ENCODE results near the gene ATXN7L2. TPM values are rescaled to one million over a fixed set of nuclear protein-coding genes. Genes with fewer than 3 reads are reported as not detected.

Gene ATXN7L2
- polyA plus RNA-seq, 4 donors: 7.3 to 17.6 (median 12.7) TPM

DNA sequence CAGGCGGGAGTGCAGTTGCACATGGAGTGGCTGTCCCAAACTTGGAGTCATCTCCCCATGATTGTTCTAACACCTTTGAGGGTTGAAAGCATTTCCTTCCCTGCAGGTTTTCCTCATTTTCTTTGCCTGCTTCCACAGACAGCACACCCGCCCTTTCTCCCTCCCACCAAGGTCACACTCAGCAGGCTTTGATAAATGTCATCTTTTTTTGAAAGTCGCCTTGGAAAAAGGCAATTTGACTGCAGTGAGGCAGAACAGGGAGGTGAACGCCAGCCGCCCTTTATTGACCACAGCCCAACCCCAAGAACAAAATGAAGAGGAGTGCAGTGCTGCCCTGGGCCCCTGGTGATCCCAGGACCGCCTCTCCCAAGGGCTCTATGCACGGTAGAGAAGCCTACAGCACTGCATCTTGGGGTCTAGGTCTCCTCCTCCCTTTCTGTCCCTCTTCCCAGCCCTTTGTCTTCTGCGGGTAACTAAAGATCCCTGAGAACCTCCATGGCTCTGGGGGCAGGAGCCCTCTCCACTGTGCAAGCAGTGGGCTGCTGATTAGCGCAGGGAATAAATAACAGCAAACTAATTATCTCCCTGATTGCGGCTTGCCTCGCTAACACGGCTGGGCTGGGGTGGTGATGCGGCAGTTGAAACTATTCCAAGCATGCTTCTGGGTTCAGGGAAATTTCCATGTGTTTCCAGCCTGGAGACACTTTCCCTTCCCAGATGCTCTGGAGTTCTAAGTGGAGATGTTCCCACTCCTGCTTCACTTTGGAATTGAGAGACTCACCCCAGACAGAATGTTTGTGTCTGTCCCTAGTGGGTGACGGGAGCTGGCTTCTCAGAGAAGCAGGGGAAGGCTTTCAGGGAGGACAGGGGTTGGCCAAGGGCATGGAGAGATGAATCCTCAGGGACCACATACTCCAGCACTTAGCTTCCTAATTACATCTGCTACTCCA lies 37.6 kb downstream of the ATXN7L2 start:
- DNase-seq (ENCODE audit: low read depth in 4 of 4, low spot score in 3 of 4): no peak

DNA sequence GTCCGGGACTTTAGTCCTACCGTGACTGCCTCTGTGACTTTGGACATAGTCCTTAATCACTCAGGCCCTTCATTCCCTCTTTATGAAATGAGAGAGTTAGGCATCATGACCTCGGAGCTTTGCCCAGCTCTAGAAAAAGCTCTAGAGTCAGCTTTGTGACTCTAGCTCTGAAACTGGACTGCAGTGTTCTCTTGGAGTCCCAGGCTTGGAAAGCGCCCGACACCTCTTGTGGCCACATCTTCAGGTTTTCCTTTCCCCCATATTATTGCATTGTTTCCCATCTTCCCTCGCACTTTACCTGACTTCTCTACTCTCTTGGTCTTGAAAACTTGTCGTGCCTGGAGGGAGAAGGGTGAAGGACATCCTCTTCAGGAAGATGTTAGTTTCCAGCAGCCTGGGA lies 38.3 kb downstream of the ATXN7L2 start:
- no peak for DNase-seq (ENCODE audit: low read depth in 4 of 4, low spot score in 3 of 4)

DNA sequence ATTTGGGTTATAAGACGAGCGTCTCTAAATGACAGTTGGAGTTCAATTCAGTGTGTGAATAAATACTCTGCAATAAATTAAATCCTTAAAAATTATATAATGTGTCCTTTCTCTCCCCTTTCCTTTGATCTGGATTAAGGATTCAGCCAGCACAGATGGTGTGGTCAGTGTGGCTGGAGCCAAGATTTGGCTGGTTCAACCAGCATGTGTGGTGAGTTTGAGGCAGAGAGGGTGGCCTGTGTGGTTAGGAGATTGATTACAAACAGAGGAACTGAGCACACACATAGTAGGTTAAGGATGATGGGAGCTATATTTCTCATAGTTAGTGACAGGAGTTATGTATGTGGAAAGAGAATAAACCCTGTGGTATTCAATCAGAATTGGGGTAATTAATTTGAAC lies 40.0 kb downstream of the ATXN7L2 start:
- no peak for DNase-seq (ENCODE audit: low read depth in 4 of 4, low spot score in 3 of 4)

DNA sequence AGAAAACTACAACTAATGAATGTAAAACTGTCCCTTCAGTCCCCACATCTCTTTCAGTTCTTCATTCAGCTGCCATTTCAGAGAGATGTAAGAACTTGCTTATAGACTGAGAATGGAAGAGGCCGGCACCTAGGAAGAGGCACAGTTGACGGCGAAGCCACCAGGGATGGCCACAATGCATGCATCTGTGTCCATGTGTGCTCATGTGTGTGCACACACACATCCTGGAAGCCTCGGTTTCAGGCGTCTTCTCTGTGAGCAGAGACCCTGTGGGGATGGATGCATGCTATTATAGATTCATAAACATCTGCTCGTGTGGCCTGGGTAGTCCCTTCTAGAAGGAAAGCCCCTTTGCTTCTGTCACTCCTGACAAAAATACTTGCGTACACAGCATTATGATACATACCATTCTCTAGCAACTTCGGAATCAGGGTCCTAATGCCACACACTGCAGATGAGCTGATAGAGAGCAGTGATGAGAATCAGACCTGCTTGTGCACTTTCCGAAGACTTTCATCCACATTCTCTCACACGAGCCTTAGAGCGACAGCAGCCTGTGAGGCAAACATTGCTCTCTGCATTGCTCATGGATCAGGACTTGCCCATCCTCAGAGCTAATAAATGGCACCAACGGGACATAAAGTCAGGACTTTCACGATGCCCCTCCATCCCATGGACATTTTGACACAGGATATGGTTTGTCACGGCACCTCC lies 43.5 kb downstream of the ATXN7L2 start:
- DNase-seq (ENCODE audit: low read depth in 4 of 4, low spot score in 3 of 4): no peak

DNA sequence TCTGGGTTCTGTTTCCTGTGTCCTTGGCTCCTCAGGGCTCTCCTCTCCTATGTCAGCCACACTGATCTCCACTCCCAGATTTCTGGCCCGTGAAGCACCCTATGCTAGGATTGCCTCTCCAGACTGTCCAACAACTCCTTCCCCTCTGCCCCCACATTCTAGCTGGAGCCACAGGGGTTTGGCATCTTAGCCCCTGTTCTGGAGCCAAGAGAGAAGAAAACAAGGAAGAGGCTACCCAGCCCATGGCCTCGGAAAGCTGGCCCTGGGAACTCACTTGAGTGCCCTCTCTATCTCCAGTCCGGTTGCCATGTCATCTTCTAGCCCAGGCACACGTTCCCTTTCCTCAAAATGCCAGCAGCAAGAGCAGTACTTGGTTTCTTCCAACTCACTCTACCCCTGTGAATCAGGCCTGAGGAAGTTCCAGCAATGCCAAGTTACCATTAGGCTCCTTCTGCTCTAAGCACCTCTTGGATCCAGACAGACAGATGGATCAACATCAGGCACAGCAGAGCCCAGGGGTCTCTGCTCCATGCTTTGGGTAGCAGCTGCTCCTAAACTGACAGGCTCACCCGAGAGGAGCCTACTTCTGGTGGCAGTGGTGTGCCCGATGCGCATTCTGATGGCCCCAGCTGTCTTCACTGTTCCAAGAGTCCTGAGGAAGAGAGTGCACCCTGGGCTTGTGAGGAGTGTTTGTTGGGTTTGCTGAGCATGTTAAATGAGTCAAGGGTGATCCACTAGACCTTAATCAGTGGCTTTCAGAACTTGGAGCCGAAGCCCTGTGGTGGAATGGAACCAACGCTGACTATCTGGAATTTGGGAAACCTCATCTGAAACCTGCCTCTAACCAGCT lies 44.4 kb downstream of the ATXN7L2 start:
- no peak for DNase-seq (ENCODE audit: low read depth in 4 of 4, low spot score in 3 of 4)

DNA sequence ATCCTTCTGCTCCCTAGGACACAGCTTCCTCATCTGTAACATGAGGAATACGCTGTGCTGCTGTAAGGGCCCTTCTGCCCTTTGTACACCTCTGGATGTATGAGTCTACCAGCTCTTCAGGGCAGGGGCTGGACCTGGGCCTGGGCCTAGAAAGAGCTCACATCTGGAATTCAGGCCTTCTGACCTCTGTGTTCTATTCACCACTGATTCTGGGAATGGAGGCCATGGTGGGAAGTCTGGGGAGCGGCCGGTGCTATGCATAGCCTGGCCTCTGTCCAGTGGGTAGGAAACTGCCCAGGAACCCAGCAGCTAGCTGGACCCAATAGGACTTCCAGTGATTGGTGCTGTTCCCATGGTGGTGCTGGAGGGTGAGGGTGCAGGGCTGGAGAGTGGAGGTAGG lies 45.0 kb downstream of the ATXN7L2 start:
- DNase-seq (ENCODE audit: low read depth in 4 of 4, low spot score in 3 of 4): no peak

DNA sequence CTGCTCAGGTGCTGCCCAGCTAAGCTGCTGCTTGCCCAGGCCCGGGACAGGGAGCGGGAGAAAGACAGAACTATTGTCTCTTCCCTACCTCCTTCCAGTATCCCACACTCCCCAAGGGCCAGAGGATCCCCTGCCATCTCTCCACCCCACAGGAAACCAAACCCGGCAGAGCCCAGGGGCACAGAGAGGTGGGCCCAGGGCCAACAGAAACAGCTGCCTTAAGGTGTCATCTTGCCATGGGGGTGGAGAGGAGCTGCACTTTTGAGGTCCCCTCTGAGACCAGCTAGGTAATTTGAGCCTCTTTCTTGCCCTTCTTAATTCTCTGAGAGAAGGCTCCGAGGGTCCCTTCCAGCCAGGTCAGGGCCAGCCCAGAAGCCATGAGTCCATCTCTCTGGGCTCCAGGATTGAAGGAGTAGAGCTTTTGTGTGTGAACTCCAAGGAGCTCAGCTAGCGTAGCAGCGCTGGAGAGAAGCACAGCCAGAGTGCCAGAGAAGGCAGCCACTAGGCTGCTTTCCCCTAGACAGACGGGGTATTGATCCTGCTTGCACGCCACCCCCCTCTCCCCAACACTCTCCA lies 46.3 kb downstream of the ATXN7L2 start:
- no peak for DNase-seq (ENCODE audit: low read depth in 4 of 4, low spot score in 3 of 4)

DNA sequence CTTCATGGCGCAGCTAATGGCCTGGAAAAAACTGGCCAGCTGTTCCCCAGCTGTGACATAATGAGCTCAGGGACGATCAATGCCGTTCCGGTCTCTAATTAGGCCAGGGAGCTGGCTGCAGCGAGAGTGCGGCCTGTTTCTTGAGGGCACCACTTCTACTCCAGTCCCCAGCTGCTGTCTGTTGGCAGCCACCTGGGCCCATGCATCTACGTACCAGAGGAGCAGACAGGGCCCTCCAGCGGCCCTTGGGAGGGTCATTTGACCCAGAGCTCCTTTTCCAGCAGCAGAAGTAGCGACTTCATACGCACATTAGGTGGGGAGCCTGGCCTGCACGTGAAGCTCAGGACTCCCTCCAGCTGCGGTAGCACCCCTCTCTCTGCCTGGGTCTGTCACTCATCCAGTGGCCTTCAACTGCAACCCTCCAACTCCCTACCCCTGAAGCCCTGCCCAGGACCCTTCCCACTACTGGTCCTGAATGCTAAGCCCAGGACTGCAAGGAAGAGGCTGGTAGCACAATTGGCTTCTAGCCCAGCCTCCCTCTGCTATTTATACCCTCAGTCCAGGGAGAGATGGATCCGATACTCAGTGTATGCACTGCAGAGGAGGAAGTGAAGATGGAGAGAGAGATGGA lies 46.9 kb downstream of the ATXN7L2 start:
- DNase-seq (ENCODE audit: low read depth in 4 of 4, low spot score in 3 of 4): no peak

DNA sequence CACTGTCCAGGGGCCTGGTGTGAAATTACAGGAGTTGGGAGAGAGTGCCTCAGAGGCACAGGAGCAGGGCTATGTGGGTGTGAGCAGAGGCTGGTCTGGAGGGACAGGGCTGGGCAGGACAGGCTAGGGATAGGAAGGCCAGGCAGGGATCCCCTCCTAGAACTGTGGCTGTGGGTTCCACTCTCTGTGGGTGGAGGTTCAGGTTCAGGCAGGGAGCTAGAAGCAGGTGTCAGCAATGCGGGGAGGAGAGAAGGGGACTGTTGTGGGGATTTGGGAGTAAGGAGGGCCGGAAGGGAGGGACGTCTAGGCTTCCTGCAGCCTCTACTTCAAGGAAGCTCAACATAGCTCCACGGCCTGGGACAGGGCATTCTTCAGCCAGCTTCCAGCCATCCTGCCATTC lies 47.7 kb downstream of the ATXN7L2 start:
- no peak for DNase-seq (ENCODE audit: low read depth in 4 of 4, low spot score in 3 of 4)

DNA sequence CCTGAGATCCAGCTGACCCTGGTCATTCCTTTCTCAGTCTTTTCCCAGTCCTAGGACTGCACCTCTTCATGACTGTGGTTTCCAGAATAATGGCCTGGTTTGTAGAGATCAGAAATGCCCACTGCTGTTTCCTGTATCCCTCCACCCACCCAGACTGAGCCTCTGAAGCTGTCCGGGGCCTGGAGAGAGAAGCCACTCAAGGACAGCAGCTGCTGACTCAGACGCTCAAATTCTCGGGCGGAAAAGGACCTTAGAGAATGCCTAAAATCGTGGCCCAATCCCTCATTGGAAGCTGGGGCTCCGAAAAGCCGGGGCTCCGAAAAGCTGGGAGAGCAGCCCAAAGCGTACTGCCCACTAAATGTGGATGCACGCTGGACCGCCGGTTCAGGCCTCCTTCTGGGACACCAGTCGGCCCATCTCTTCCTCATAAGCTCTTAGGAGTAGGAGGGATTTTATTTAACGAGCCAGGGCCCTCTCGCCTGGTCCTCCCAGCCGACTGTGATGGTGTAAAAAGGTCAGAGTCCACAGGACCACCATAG lies 48.2 kb downstream of the ATXN7L2 start:
- DNase-seq (ENCODE audit: low read depth in 4 of 4, low spot score in 3 of 4): no peak

DNA sequence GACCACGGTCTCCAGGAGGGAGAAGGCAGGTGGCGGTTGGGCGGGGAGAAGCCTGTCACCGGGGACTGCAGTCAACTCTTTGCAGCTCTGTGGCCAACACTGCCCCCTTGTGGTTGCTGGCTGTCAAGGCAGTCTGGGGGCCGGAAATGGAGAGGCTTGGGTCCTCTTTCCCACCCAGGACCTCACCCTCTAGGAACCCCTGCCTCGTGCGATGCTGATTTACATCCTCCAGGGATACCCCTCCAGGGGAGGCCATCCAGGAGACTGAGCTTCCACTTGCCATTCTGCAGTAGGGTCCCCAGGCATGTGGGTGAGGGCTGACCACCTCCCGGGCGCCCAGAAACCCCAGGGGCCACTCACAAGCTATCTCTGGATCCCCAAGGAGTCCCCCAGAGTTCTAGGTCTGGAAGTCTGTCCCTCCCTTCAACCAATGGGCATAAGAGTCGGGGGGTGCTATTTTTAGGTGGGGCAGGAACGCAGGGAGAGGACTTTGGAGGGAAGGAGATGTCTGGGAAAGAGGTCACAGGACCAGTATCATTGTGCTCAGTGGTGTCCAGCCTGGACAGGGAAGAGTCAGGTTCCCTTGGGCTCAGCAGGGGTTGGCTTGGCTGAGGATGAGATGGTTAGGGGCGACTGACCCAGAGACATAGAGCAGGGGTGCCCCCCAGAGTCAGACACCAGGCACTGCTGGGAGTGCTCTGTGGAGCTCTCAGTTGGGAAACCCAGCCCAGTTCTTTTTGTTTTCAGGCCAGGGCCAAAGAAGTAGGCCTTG lies 48.8 kb downstream of the ATXN7L2 start:
- DNase-seq (ENCODE audit: low read depth in 4 of 4, low spot score in 3 of 4): peak in 1 of 4 donors; percentile 68

DNA sequence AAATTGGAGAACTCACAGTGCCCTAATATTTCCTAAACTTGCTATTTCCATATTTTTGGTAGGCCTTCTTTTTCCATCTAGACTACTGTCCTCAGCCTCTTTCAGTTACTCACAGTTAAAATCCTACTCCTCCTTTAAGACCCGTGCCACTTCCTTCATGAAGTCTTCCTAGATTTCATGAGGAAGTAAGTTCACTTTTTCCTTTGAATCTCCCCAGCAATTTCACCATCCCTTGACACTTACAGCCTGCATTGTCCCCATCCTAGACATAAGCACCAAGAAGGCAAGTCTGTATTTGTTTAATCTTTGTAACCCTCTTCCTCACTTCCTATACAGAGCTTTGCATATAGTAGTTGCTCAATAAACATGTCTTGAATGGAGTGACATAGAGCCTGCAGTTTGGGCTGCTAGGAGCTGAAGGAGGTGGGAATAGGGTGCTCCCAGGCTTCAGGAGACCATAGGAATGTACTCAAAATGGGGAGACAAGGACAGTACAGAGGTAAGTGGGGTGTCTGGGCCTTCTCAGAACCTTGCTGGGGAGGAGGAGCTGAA lies 50.7 kb downstream of the ATXN7L2 start:
- no peak for DNase-seq (ENCODE audit: low read depth in 4 of 4, low spot score in 3 of 4)

DNA sequence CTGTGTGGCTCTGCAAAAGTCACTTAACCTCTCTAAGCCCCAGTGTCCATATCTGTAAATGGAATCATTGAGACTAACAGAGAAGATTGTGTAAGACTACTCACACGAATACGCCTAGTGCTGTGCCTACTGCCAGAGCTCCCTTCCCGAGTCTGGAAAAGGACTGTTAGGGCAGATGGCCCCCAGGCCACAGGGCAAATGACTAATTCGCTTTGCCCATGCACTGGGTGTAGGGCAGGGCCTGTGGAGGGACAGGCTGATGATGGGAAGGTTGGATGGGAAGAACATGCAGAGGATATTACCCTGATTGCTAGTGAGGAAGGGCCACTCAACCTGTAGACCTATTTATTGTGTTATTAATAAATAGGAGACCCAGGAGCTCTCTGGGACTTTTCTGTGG lies 51.8 kb downstream of the ATXN7L2 start:
- no peak for DNase-seq (ENCODE audit: low read depth in 4 of 4, low spot score in 3 of 4)

DNA sequence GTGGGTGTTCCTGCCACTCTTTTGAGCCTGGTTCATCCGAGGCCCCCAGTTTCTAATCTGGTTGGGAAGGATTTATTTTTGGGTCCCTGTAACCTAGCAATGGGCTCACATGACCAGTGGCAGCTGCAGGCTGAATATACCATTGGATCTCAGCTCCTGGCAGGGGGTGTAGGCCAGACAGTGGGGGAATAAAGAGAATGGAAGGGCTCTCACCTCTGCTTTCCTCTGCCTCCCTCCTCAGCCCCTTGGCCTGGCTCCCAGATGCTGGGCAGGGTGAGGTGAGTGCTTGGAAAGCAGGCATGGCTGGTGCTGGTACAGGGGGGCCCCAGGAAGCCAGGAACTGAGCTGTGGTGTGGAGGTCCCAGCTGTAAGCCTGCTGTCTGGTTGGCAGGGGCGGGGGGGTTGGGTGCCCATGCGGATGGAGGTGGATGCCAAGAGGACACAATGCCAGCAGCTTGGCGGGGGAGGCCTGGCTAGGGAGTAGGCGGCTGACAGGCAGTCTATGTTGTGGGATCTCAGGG lies 52.3 kb downstream of the ATXN7L2 start:
- no peak for DNase-seq (ENCODE audit: low read depth in 4 of 4, low spot score in 3 of 4)

DNA sequence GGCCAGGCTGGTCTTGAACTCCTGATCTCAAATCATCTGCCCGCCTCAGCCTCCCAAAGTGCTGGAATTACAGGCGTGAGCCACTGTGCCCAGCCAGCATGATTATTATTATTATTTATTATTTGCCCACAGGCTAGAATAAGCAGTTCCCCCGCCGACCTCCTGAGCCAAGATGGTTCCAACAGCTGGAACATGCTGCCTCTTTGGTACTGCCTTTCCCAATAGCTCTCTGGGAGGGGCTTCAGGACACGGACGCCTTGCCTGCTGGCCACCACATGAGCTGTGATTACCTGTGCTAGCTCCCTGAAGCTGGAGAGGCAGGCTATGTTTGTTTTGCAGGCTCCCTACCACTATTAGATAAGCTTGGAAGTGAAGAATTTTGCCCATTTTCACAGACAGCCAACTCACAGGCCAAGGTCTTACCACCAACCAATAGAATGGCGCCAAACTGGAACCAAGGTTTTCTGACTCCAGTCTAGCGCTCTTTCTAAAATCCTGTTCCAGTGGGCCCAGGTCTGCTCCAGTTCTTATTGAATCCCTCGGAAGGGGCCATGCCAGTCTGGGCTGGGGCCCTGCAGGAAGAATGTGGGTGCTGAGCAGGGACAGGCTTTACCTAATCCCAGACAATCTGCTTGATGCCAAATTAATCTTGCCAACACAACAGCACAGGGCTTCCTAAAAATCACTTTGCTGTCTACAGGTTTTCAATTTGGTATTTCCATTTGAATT lies 53.9 kb downstream of the ATXN7L2 start:
- DNase-seq (ENCODE audit: low read depth in 4 of 4, low spot score in 3 of 4): no peak

DNA sequence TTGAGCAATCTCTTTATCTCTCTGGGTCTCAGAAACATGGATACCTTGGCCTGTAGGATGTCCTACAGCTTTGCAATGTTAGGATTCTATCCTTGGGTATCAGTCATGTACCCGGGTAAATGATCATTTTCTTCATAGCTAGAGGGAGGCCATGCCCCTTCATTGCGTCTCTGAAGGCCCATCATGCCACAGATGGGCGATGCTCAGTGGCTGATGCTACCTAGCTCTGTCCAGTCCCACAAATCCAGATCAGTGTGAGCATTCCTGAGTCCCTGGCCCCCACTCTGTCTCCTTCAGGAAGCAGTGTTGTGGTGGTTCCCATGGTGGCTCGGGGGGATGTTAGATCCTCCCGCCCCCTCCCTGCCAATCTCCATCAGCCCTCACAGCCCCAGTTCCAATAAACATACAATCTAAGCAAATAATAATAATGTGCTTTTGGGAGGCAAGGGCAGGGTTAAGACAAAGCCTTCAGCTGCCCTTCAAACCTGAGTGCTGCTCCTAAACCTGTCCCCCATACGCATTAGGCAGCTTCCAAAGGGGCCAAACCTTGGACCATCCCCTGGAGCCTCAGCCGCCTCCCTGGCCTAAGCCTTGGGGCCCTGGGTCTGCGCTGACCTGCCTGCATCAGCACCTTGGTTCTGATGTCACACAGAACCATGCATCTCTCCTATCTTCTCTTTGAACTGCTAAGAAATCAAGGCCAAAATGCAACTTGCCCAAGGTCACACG lies 55.3 kb downstream of the ATXN7L2 start:
- no peak for DNase-seq (ENCODE audit: low read depth in 4 of 4, low spot score in 3 of 4)

DNA sequence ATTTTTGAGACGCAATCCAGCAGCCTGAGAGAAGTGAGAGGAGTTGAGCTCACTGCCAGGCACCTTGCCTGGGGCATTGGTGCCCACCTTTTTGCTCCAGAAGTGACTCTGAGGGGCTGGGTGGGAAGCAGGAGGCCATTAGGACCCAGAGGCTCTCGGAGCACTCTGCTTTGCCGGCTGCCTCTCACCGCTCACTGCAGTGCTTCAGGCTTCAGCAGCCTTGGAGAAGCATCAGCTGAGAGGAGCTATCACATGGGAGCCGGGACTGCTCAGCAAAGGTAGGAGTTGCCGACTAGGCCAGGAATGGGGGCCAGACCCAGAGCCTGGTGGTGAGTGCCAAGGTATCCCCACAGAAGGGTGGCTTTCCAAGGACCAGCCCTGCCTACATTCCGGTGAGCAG lies 56.0 kb downstream of the ATXN7L2 start, which contains the start of gene GPR61:
TSS of gene GPR61 (plus strand) at position 197 of the 400 bp plus-strand sequence. CDS start 3,151 bp downstream, outside the sequence.
- DNase-seq (ENCODE audit: low read depth in 4 of 4, low spot score in 3 of 4): no peak

Data from left renal pelvis (tissue), 4 donors.